Activated T-cell treated with anti-CD3 and anti-CD28 coated beads for 4 hours (primary cell): ENCODE measurements around the gene IQGAP3.

Source experiments
- DNase-seq: peaks from one replicate; pipeline ENCODE4 v3.0.0-alpha.2; 2020

The IQGAP3 gene

GRCh38 chr1:156479093-156480015 is 93.0 kb downstream of the IQGAP3 start:
- DNase-seq, result no peak

- no peak for DNase-seq
These were observed 94.1 kb downstream of the IQGAP3 start for GRCh38 chr1:156478250-156478627.

- DNase-seq, result no peak
These were observed 94.7 kb downstream of the IQGAP3 start for GRCh38 chr1:156477526-156478249.

GRCh38 chr1:156476501-156477298 is 95.7 kb downstream of the IQGAP3 start:
- DNase-seq, result no peak

- no peak for DNase-seq
These were observed 96.5 kb downstream of the IQGAP3 start for GRCh38 chr1:156475568-156476500.
